GM18907 (cell line): ENCODE measurements around the gene PTGES.

Experiments
- ATAC-seq: cut with Tn5 transposase; IDR thresholded peaks from one replicate; pipeline ENCODE4 v1.9.1; 2021; ENCODE audit warnings: mild to moderate bottlenecking, moderate library complexity; ENCODE audit not compliant: unreplicated experiment

Gene PTGES

GRCh38 chr9:129696944-129697655 lies 55.7 kb downstream of the PTGES start:
- ATAC-seq, result no peak

- ATAC-seq, result no peak
Observed at GRCh38 chr9:129695870-129696269, 57.0 kb downstream of the PTGES start.

- ATAC-seq, result no peak
Observed at GRCh38 chr9:129694243-129694646, 58.6 kb downstream of the PTGES start.

- ATAC-seq, result no peak
Observed at GRCh38 chr9:129693741-129694140, 59.1 kb downstream of the PTGES start.

- ATAC-seq, result no peak
Observed at GRCh38 chr9:129692534-129692933, 60.3 kb downstream of the PTGES start.
